Right lobe of liver (tissue), 4 donors: ENCODE results near the gene RPS26.

ENCODE experiments used
- CTCF ChIP-seq, 4 donors: fragments of 200-600 bp in 3 of 4; fragments of 450-650 bp in 1 of 4; IDR thresholded peaks; one replicate each; pipeline versions ENCODE4 v1.5.1 to v1.8.0; 2016 to 2022; ENCODE audit warnings: antibody characterized with exemption in 4 of 4, mild to moderate bottlenecking in 2 of 4
- POLR2A ChIP-seq: fragments of 450-650 bp; IDR thresholded peaks from one replicate; pipeline ENCODE4 v1.6.1; 2017; ENCODE audit warnings: antibody characterized with exemption, mild to moderate bottlenecking
- donor health status: DM: no; HTN: no; CAD: no.
- donor health status: DM: no; HTN: no; CAD: no.
- donor health status: DM: no; HTN: yes; CAD: no.

- TF ChIP-seq POLR2A (no peak), CTCF (IDR thresholded peaks at IDR 0.05) (no peak)
These were observed 7.0 kb upstream of the RPS26 start for GRCh38 chr12:56034586-56035332.
